ENCODE data around the gene OVOL1.
"Not testable (repeated sequence)": the region's sequence is repeated elsewhere in the genome, so short reads cannot be mapped to it uniquely, and the experiment has no call there.

The OVOL1 gene

GRCh38 chr11:65786786-65787636 lies at the start of gene OVOL1:
OVOL1 (plus strand) TSS chr11:65787063; CDS start chr11:65787374, 311 bp downstream.
- DNase-seq, result no peak

GRCh38 chr11:65739022-65739421 lies 47.8 kb upstream of the OVOL1 start:
- DNase-seq, result no peak

- DNase-seq, result no peak
Observed at GRCh38 chr11:65741185-65741584, 45.7 kb upstream of the OVOL1 start.

GRCh38 chr11:65742353-65742752 lies 44.5 kb upstream of the OVOL1 start:
- DNase-seq, result no peak

- no peak for DNase-seq
Observed at GRCh38 chr11:65743681-65744025, 43.2 kb upstream of the OVOL1 start.

- no peak for DNase-seq
Observed at GRCh38 chr11:65744026-65744698, 42.7 kb upstream of the OVOL1 start.

GRCh38 chr11:65744699-65745042 lies 42.2 kb upstream of the OVOL1 start:
- no peak for DNase-seq

GRCh38 chr11:65745049-65745448 lies 41.8 kb upstream of the OVOL1 start:
- DNase-seq, result no peak

GRCh38 chr11:65762169-65762568 lies 24.7 kb upstream of the OVOL1 start:
- not testable (repeated sequence) for DNase-seq

GRCh38 chr11:65762816-65763215 lies 24.0 kb upstream of the OVOL1 start:
- DNase-seq, result not testable (repeated sequence)

- no peak for DNase-seq
Observed at GRCh38 chr11:65764434-65764833, 22.4 kb upstream of the OVOL1 start.

GRCh38 chr11:65766535-65766934 lies 20.3 kb upstream of the OVOL1 start:
- DNase-seq, result no peak

- DNase-seq, result no peak
Observed at GRCh38 chr11:65767406-65767805, 19.5 kb upstream of the OVOL1 start.

- not testable (repeated sequence) for DNase-seq
Observed at GRCh38 chr11:65767806-65768205, 19.1 kb upstream of the OVOL1 start.

GRCh38 chr11:65770951-65771567 lies 15.8 kb upstream of the OVOL1 start:
- DNase-seq, result no peak

GRCh38 chr11:65771589-65772112 lies 15.2 kb upstream of the OVOL1 start:
- DNase-seq, result no peak

GRCh38 chr11:65773784-65774411 lies 13.0 kb upstream of the OVOL1 start:
- DNase-seq, result no peak

GRCh38 chr11:65774525-65775306 lies 12.1 kb upstream of the OVOL1 start:
- DNase-seq, result no peak

GRCh38 chr11:65776196-65776595 lies 10.7 kb upstream of the OVOL1 start:
- DNase-seq, result no peak

- no peak for DNase-seq
Observed at GRCh38 chr11:65776710-65777141, 10.1 kb upstream of the OVOL1 start.

GRCh38 chr11:65777241-65777640 lies 9.6 kb upstream of the OVOL1 start:
- DNase-seq, result no peak

GRCh38 chr11:65777821-65778361 lies 9.0 kb upstream of the OVOL1 start:
- no peak for DNase-seq
